ENCODE measurements around the gene VEPH1. TPM values are rescaled to one million over a fixed set of nuclear protein-coding genes. Genes with fewer than 3 reads are reported as not detected.

VEPH1 gene
- total RNA-seq, 1 donor from 2014 or later = not detected

DNA sequence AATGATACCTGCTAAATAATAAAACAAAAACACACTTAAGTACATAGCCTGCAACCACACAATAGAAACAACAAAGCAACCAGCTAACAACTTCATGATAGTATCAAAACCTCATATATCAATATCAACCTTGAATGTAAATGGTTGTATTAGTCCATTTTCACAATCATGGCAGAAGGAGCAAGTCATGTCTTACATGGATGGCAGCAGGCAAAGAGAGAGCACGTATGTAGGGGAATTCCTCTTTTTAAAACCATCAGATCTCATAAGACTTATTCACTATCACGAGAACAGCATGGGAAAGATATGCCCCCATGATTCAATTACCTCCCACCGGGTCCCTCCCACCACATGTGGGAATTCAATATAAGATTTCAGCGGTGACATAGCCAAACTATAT lies 111.1 kb downstream of the VEPH1 start:
- intact Hi-C loops (cut with micrococcal nuclease) = no loop called here

- intact Hi-C loops (cut with micrococcal nuclease) = no loop called here
Measured at GRCh38 chr3:157390713-157391515, 112.3 kb downstream of the VEPH1 start.

DNA sequence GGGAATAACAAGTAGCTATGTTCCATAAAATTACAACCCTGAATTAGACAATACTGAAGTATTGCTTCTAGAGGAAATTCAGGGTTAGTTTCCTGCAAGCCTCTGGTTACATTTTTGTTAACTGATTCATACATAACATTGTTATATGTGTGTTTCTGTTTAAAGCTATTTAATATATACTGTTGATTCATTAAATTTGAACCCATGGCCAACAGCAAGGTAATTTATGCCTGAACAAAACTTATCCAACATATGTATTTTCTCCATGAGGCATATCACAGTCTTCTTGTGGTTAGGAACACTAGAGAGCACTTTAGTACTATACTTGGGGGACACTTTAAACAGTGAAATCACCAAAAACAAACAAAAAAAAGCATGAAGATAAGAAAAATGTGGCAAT lies 114.2 kb downstream of the VEPH1 start:
- intact Hi-C loops (cut with micrococcal nuclease) = no loop called here

DNA sequence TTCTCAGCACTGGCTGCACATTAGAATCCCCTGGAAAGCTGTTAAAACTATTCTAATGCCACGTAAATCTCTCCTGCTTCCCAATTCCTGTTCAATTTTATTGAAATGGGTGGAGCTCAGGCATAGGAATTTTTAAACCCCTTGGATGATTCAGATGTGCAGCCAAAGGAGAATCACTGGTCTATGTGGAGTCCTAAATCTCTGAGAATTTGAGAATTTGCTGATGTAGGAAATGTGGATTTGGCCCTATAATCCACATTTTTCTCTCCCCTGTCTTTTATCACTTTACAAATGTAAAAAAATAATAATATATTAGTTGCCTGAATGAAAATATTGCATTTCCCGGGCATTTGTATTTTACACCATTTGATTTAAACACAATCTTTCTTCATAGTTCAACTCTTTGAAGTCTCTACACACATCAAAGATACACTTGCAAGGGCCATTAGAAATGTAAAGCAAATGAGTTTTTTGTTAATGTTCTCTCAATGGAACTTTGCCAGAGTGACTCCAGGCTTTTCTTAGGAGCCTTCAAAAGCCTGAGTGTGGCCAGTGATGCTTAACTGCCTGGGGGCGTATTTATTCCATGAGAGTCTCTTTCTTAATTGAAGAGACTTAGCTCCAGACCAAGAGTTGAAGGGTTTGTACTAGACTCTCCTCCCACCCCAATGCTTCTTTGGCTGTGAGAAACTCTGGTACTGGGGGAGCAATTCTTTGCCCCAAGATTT lies 115.3 kb downstream of the VEPH1 start:
- intact Hi-C loops (cut with micrococcal nuclease) = no loop called here

DNA sequence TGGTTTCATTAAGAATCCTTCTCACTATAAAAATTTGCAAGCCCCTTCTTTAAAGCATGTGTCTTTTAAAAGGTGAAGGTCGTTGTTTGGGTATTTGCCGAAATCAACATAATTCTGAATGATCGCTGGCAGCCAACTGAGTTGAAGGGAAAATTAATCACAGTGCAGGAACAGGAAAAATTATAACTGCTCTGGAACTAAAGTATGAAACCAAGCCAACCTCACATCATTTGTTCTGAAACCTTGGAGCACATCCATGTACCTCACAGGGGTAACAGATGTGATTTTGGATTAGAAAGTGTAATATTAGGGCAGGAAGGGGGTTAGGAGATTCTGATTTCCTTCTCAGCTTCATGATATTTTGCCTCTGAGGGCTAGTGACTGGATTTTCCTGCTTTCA lies 118.7 kb downstream of the VEPH1 start:
- intact Hi-C loops (cut with micrococcal nuclease) = no loop called here

DNA sequence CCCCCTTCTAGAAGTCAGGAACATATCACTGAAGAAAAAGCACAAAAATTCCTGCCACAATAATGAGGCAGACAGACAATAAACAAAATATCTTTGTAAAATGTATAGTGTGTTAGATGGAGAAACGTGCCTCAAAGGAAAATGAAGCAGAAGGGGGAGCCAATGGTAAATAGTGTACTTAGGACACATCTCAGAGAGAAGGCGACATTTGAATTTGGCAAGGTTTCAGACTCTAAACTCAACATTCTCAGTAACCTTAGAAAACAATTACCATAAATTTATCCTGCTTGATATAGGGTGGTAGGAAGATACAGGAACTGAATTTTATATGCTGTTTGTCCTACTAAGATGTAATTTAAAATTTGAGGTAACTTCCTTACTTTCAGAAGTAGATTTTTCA lies 119.2 kb downstream of the VEPH1 start:
- intact Hi-C loops (cut with micrococcal nuclease) = no loop called here

GRCh38 chr3:157381606-157382005 lies 121.6 kb downstream of the VEPH1 start:
- intact Hi-C loops (cut with micrococcal nuclease) = no loop called here

- intact Hi-C loops (cut with micrococcal nuclease) = no loop called here
Measured at GRCh38 chr3:157379525-157380140, 123.6 kb downstream of the VEPH1 start.

DNA sequence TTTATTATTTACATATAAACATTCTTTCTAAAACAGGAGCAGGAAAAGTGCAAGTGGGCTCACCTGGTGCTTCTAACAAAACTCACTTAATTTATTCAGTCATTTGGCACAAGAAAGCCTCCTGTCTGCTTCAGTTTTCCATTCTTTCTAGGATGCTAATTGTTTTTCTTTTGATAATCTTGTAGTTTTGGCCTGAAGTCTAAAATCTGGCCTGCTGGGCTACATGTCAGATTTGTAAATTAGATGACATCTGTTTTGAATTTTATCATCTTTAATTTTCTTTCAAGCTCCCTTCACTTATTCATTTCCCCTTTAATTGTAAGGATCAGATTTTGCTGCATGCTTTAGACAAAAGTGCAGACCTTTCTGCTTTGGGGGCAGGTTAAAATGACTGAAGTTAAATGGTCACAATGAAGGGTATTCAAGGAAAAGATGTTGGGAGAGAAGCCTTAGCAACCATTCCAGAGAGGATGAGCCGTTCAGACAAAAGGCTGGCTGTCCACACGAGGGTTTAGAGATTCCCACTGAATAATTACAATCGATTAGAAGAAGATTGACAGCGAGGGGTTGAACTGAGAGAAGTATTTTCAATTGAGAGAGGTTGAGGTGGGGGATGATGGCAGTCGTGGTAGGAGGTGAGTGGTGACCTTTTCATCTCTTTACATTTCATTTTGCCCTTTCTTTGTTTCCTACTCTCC lies 126.5 kb downstream of the VEPH1 start:
- intact Hi-C loops (cut with micrococcal nuclease) = no loop called here

DNA sequence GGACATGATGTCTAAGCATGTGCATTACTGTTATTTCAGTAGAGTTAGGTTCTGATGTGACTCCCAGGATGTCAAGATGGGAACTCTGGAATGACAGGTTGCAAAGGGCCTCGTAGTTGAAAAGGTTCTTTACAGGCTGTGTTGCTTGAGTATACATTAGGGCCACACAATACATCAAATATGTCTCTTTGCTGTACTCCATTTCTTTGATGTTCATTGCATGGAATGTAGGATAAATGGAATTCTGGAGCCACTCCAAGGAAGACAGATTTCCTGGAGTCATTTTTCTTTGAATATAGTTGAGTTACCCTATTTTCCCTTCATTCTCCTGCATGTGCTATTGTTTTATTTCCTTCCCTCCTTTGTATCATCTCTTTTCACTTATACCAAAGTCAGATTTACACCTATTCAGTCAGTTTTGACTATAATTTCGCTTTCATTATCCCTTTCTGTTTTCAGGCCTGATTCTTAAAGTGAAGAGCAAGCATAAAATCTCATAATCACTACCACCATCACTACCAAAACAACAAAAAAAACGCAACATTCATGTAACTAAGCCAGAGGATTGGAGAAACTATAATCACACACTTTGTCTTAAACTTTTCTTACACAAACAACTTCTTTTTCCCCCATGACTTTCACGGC lies 127.8 kb downstream of the VEPH1 start:
- intact Hi-C loops (cut with micrococcal nuclease) = no loop called here

- intact Hi-C loops (cut with micrococcal nuclease) = no loop called here
Measured at GRCh38 chr3:157374933-157375332, 128.3 kb downstream of the VEPH1 start.

DNA sequence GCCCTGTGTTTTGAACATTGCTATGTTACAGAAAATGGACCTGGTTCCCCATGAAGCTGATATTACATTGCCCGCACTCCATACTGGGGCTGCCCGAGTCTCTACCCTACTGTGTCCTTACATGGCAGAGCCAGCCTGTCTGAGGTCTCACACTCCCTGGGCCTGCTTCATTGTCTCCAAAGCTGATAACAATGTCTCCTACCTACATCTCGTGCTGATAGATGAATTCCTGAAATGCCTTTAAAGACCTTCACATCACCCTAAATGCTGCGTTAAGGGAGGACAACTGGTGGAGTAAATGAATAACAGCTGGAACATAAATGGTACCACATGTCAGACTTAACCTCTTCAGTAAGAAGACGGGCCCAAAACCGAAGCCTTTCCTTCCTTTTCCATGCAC lies 129.4 kb downstream of the VEPH1 start:
- intact Hi-C loops (cut with micrococcal nuclease) = no loop called here

DNA sequence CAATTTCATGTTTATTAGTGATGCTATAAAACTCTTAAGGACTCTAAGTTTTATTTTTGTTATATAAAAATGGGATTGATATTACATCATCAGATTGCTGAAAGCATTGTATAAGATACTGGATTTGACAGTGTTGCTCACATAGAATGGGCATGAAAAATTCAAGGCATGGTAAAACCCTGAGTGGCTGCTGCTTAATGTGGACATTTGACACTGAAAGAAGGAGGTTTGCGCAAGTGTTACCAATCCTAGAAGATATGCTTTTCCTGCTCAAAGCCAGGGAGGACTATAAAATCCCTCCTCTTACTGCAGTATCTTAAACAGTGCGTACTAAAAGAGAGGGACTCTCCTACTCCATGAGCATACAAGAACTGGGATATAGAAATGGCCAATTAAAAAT lies 132.3 kb downstream of the VEPH1 start:
- intact Hi-C loops (cut with micrococcal nuclease) = no loop called here

- intact Hi-C loops (cut with micrococcal nuclease) = no loop called here
Measured at GRCh38 chr3:157369727-157370421, 133.3 kb downstream of the VEPH1 start.

DNA sequence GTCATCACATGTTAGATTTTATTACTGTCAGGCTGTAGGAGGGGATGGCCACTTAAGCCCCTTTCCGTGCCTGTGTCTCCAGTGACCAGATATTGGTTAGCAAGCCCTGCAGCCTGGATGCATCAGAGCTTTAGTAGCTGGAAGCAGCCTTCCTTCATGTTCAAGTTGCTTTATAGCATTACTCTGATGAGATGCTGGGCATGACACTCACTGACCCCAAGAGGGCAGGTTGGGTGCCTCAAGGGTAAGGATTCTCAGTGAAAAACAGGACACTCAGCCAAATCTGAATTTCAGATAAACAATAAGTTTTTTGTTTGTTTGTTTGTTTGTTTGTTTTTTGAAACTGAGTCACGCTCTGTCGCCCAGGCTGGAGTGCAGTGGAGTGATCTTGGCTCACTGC lies 135.0 kb downstream of the VEPH1 start:
- intact Hi-C loops (cut with micrococcal nuclease) = no loop called here

DNA sequence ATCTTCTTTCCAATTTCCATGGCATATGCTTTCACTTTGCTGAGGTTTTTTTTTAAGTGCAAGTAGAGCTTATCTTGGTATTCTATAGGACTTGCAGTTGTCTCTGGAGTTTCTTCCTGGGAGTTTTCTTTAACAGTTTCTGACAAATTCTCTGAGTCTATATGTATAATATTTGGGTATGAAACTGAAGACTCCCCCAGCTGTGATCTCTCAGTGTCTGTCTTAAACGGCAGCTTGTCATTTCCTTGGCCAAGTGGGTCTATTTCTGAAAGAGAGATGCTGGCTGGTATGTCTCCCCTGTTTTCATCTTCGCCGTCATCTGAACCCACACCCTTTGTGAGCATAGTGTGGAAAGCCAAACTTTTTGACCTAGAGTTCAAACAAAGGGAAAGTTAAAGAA lies 139.8 kb downstream of the VEPH1 start:
- intact Hi-C loops (cut with micrococcal nuclease) = no loop called here

DNA sequence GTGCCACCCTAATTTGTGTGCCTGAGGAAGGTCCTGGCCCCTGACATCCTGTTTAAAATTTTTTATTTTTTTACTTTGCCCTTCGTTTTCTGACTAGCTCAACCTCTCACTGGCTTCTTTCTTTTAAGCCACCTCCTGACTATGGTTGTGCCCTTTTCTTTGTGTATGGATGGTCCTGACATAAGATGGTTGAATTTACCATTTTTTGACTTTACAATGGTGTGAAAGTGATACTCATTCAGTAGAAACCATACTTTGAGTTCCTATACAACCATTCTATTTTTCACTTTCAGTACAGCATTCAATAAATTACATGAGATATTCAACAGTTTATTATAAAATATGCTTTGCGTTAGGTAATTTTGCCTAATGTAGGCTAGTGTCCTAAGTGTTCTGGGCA lies 140.9 kb downstream of the VEPH1 start:
- intact Hi-C loops (cut with micrococcal nuclease) = no loop called here

DNA sequence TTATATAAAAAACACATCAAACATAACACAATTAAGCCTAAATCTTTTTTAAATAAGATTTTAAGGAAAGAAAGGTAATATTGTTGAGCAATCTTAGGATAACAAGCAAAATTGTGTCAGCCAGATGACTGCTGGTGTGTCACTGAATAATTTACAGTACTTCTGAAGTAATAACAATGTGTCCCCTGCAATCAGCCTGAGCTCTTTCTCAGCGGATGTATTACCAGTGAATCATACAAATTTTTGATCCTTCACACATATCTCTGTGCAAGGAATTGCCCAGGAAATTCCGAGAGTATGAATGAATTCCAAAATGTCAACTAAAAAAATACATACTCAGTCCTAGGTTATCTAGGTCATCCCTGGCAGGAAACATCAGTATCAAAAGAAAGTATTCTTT lies 143.2 kb downstream of the VEPH1 start:
- intact Hi-C loops (cut with micrococcal nuclease) = no loop called here

GRCh38 chr3:157356541-157356940 lies 146.7 kb downstream of the VEPH1 start:
- intact Hi-C loops (cut with micrococcal nuclease) = no loop called here

GRCh38 chr3:157355276-157355675 lies 147.9 kb downstream of the VEPH1 start:
- intact Hi-C loops (cut with micrococcal nuclease) = no loop called here

DNA sequence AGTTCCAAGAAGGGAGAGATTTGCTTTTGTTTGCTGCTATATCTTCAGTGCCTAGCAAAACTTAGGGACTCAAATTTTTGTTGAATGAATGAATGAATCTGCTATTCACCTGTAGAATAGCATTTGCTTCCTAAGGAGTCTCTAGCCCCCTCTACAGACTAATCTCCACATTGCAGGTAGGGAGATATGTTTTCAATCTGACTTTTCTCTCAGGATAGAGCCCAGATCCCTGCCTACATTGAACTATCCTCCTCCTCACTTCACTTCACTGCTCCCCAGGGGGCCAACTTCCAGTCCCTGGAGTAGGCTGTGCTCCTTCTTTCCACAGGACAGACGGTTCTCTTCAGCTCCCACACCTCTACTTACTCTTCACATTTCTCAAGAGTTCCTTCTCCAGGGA lies 148.5 kb downstream of the VEPH1 start:
- intact Hi-C loops (cut with micrococcal nuclease) = no loop called here

Data from T-helper 2 cell treated with Interferon-gamma antibody and Interleukin-4, amounts not matched to agents 100 ng/mL and 5 ng/mL, for 36 hours (primary cell).